OCI-LY7 (cell line): Measurements from ENCODE around the gene CSPG4.

Experiments
- EZH2phosphoT487 ChIP-seq: fragments of 200-600 bp; sonication (generic); IDR thresholded peaks from 2 replicates; pipeline ENCODE4 v1.6.1; 2018; ENCODE audit warnings: low read depth, borderline replicate concordance, mild to moderate bottlenecking, mixed run types, antibody characterized with exemption, low read length, moderate library complexity, mixed read lengths
- TF ChIP-seq, protein P1 (sequence below): fragments of 200-600 bp; sonication (generic); conservative IDR thresholded peaks from 2 replicates; pipeline ENCODE4 v1.5.1; 2014; ENCODE audit warnings: mild to moderate bottlenecking, antibody characterized with exemption, low read length, moderate library complexity, mixed read lengths

DNA sequence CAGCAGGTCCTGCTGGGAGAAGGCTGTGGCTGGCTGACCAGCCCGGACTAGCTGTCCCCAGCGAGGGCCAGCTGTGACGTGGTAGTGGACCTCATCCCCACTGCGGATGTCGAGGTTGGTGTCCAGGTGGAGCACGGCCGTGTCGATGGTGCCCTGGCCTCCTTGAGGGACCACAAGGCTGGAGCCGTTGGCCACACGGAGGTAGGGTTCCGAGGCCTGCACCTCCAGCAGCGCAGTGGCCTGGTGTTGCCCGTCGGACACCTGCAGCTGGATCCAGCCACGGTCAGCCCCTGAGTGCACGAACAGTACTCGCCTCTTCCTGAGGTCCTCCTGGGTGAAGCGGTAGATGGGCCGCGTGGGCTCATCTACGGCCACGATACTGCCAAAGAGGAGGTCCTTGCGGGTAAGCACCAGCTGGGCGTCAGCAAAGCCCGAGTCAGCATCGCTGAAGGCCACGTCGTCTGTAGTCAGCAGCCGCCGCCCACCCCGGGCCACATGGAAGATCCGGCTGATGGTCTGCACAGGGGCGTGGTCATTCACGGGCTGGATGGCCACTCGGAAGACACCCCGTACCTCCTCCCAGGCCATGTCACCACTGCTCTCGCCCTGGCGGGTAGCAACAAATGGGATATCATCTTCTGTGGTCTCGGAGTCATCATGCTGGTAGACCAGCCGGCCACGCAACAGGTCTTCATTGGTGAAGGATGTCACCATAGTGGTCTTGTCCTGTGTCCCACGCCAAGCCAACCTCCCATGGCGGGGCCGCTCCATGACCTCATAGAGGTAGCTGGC, 25.0 kb downstream of the CSPG4 start:
- TF ChIP-seq, protein P1, sequence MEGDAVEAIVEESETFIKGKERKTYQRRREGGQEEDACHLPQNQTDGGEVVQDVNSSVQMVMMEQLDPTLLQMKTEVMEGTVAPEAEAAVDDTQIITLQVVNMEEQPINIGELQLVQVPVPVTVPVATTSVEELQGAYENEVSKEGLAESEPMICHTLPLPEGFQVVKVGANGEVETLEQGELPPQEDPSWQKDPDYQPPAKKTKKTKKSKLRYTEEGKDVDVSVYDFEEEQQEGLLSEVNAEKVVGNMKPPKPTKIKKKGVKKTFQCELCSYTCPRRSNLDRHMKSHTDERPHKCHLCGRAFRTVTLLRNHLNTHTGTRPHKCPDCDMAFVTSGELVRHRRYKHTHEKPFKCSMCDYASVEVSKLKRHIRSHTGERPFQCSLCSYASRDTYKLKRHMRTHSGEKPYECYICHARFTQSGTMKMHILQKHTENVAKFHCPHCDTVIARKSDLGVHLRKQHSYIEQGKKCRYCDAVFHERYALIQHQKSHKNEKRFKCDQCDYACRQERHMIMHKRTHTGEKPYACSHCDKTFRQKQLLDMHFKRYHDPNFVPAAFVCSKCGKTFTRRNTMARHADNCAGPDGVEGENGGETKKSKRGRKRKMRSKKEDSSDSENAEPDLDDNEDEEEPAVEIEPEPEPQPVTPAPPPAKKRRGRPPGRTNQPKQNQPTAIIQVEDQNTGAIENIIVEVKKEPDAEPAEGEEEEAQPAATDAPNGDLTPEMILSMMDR = no peak
- TF ChIP-seq EZH2phosphoT487 = no peak
